K562 (cell line): ENCODE results near the gene CLIC1. TPM values are rescaled to one million over a fixed set of nuclear protein-coding genes. Genes with fewer than 3 reads are reported as not detected.

ENCODE experiments used
- ATF6 ChIP-seq: sonication (generic); formaldehyde crosslinking; IDR thresholded peaks from 2 replicates; pipeline ENCODE4 v1.4.0; 2020; ENCODE audit warnings: mild to moderate bottlenecking, missing genetic modification reagents
- BCOR ChIP-seq: fragments of 450-650 bp; IDR thresholded peaks from 2 replicates; pipeline ENCODE4 v1.6.1; 2016
- BMI1 ChIP-seq: fragments of 150-350 bp; IDR thresholded peaks from 2 replicates; pipeline ENCODE4 v1.6.1; 2014; ENCODE audit warnings: low read length
- CBX1 ChIP-seq: sonication (generic); IDR thresholded peaks from 2 replicates; pipeline ENCODE4 v1.6.1; 2016; ENCODE audit warnings: antibody characterized with exemption, low read depth, mild to moderate bottlenecking
- CBX5 ChIP-seq: IDR thresholded peaks from 2 replicates; pipeline ENCODE4 v1.6.1; 2014; ENCODE audit warnings: low read depth, borderline replicate concordance
- EHMT2 ChIP-seq: fragments of 450-650 bp; IDR thresholded peaks from 2 replicates; pipeline ENCODE4 v1.6.1; 2018; ENCODE audit warnings: antibody characterized with exemption
- GTF3C2 ChIP-seq: IDR thresholded peaks from 3 replicates; pipeline ENCODE4 v1.6.1; 2011; ENCODE audit warnings: borderline replicate concordance, mild to moderate bottlenecking, moderate library complexity; ENCODE audit not compliant: insufficient read length; ENCODE audit errors: extremely low read depth
- LARP7 ChIP-seq: fragments of 450-650 bp; IDR thresholded peaks from 2 replicates; pipeline ENCODE4 v1.6.1; 2016
- NCOA2 ChIP-seq, 2 experiments: fragments of 450-650 bp; IDR thresholded peaks; 2 replicates each; pipeline ENCODE4 v1.6.1; 2018; ENCODE audit warnings: mild to moderate bottlenecking in 2 of 2, moderate library complexity in 1 of 2; ENCODE audit not compliant: partially characterized antibody in 2 of 2
- NELFE ChIP-seq: IDR thresholded peaks from 2 replicates; pipeline ENCODE4 v1.6.1; 2011; ENCODE audit warnings: mild to moderate bottlenecking; ENCODE audit not compliant: insufficient read depth, insufficient read length
- NFRKB ChIP-seq: fragments of 450-650 bp; IDR thresholded peaks from 2 replicates; pipeline ENCODE4 v1.6.1; 2016; ENCODE audit warnings: low read depth
- PBX2 ChIP-seq, 2 experiments: IDR thresholded peaks in 1 of 2; conservative IDR thresholded peaks in 1 of 2; 2 replicates each; pipeline ENCODE4 v1.6.1; 2016; ENCODE audit warnings: low read depth in 2 of 2, mild to moderate bottlenecking in 1 of 2, missing compliant biosample characterization in 1 of 2, missing genetic modification characterization in 1 of 2, moderate library complexity in 1 of 2
- POLR3A ChIP-seq: IDR thresholded peaks from 2 replicates; pipeline ENCODE4 v1.6.1; 2011; ENCODE audit warnings: borderline replicate concordance, mild to moderate bottlenecking, moderate library complexity; ENCODE audit not compliant: insufficient read length, insufficient read depth; ENCODE audit errors: extremely low read depth
- SREBF2 ChIP-seq: sonication (generic); formaldehyde crosslinking; IDR thresholded peaks from 2 replicates; pipeline ENCODE4 v1.4.0; 2020; ENCODE audit warnings: mild to moderate bottlenecking, missing genetic modification reagents
- STAT5B ChIP-seq: fragments of 250-450 bp; sonication (Bioruptor Pico); IDR thresholded peaks from 2 replicates; pipeline ENCODE4 v1.8.0; 2021; ENCODE audit warnings: mild to moderate bottlenecking, inconsistent platforms
- TBL1XR1 ChIP-seq, 2 experiments: IDR thresholded peaks; 2 replicates each; pipeline ENCODE4 v1.6.1; 2012; ENCODE audit warnings: improper control_type of control experiment in 2 of 2, low read length in 2 of 2, mild to moderate bottlenecking in 1 of 2
- TOE1 ChIP-seq, 2 experiments: fragments of 450-650 bp in 1 of 2; sonication (generic) in 1 of 2; formaldehyde crosslinking in 1 of 2; IDR thresholded peaks; 2 replicates each; pipeline versions ENCODE4 v1.7.1 to v1.8.0; 2016 to 2022; ENCODE audit warnings: borderline replicate concordance in 2 of 2, mild to moderate bottlenecking in 2 of 2, antibody characterized with exemption in 1 of 2, inconsistent platforms in 1 of 2, low read depth in 1 of 2, missing genetic modification reagents in 1 of 2, moderate library complexity in 1 of 2
- ZBTB17 ChIP-seq: fragments of 450-650 bp; formaldehyde crosslinking; IDR thresholded peaks from 2 replicates; pipeline ENCODE4 v1.4.0; 2020; ENCODE audit warnings: mild to moderate bottlenecking
- polyA plus RNA-seq, 8 experiments: library from polyadenylated mRNA; depleted of rRNA in 4 of 8; stranded (reverse) in 5 of 8; unstranded in 3 of 8; fragments of >200 nt; fragmentation: Nextera tagmentation in 2 of 8; fragmentation: Illumina TruSeq in 1 of 8; extraction: Ambion mirVana in 2 of 8; extraction: Trizol in 1 of 8; gene quantifications; 2 replicates each; pipeline versions ENCODE4 v1.2.1 to v1.2.3, GENCODE V29; 2011 to 2014; ENCODE audit warnings: inconsistent platforms in 1 of 8, missing spikeins in 1 of 8
- total RNA-seq, 7 experiments: library from RNA; depleted of rRNA in 6 of 7; stranded (reverse); fragments of >200 nt in 6 of 7; fragmentation: Illumina TruSeq in 2 of 7; extraction: Trizol in 2 of 7; gene quantifications; 2 replicates each; pipeline versions ENCODE4 v1.2.1 to v1.2.3, GENCODE V29; 2011 to 2021; ENCODE audit warnings: low replicate concordance in 1 of 7

Gene CLIC1
- total and polyA plus RNA-seq, 9 of the 15 experiments (the other 6 are each of a cell fraction or from before 2014, with no cell fraction given): 1,267 to 2,419 (median 1,808) TPM

DNA sequence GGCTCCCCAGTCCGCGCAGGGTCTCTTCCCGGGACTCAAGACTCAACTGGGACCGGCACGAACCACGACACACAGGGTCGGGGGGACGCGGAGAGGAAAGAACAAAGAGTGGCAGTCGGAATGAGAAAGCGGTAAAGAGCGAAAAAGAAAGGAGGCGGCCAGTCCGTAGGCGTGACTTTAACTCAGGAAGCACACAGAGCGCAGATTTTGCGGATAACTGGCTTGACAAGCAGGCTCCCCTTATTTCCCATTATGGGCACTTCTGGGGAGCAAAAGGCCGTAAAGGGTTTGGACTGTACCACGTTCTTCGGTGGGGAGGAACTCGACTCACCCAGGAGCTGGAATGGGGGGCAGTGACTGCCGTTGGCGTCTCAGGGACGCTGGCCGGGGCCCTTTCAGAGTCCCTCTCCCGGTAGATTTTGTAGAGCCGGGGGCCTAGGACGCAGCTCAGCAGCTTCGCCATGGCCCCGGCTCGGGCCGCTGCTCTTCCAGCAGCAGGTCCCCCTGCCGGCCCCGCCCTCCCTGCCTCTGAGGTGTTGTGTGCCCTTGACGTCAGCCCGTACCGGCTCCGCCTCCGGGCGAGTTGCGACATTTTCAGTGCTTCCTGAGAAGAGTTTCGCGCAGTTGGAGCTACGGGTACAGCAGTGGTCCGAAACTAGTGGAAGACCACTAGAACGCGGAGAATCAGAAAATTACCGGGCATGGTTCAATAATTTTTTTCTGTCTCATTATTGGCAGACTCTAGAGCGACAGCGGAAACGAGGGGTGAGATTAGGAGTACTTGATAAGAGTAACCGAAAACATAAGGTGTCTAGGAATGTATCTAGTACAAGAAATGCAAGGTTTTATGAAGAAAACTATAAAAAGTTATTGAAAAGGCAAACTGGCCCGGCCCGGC lies 33.3 kb downstream of the CLIC1 start, which contains the start of gene ABHD16A (continued):
- TF ChIP-seq ATF6 (peak; percentile 85), NCOA2 (IDR thresholded peaks at IDR 0.05; ENCODE audit: partially characterized antibody in 2 of 2) (no peak), EHMT2 (peak; percentile 58; the same call in 1 of the 2 replicates), TBL1XR1 (IDR thresholded peaks at IDR 0.05; ENCODE audit: low read length in 2 of 2) (peak; percentile 78 to 88), NELFE (no peak), BCOR (peak; percentile 54; the same call in 1 of the 2 replicates), STAT5B (no peak), ZBTB17 (CRISPR knock-in tag) (peak; percentile 97), NFRKB (peak; percentile 80), POLR3A (no peak), CBX5 (no peak), LARP7 (peak; percentile 92), GTF3C2 (no peak), BMI1 (no peak), TOE1 (IDR thresholded peaks at IDR 0.05; ENCODE audit: borderline replicate concordance) (peak; percentile 92), TOE1 (CRISPR knock-in tag; IDR thresholded peaks at IDR 0.05; ENCODE audit: borderline replicate concordance, low read depth) (no peak; the same call in 1 of the 2 replicates), SREBF2 (CRISPR knock-in tag) (peak; percentile 96), PBX2 (CRISPR knock-in tag; IDR thresholded peaks at IDR 0.05; ENCODE audit: low read depth) (peak; percentile 11; the same call in 1 of the 2 replicates), PBX2 (tag; conservative IDR thresholded peaks at IDR 0.05; ENCODE audit: low read depth) (peak; percentile 28; the same call in 1 of the 2 replicates), CBX1 (peak; percentile 55; the same call in 1 of the 2 replicates)
